H9 (cell line): ENCODE measurements around the gene CASP6. TPM values are rescaled to one million over a fixed set of nuclear protein-coding genes. Genes with fewer than 3 reads are reported as not detected.

Experiments
- DNase-seq: peaks from one replicate; pipeline ENCODE4 v3.0.0-alpha.2; 2017
- H2AFZ ChIP-seq: one replicate; pipeline ENCODE4 v1.6.1; 2013; ENCODE audit warnings: mild to moderate bottlenecking, low read length, control low read depth, moderate library complexity
- H2AK5ac ChIP-seq: 2 replicates; pipeline ENCODE4 v1.6.1; 2013; ENCODE audit warnings: low read length, control low read depth, mixed read lengths; ENCODE audit not compliant: insufficient read length
- H2BK120ac ChIP-seq: one replicate; pipeline ENCODE4 v1.6.1; 2013; ENCODE audit warnings: low read depth, mild to moderate bottlenecking, low read length, control low read depth, inconsistent platforms; ENCODE audit not compliant: poor library complexity, severe bottlenecking
- H2BK12ac ChIP-seq: 2 replicates; pipeline ENCODE4 v1.6.1; 2013; ENCODE audit warnings: low read length, control low read depth, mixed read lengths, low read depth; ENCODE audit not compliant: insufficient read length
- H2BK15ac ChIP-seq: 2 replicates; pipeline ENCODE4 v1.6.1; 2013; ENCODE audit warnings: low read depth, low read length, control low read depth
- H2BK20ac ChIP-seq: one replicate; pipeline ENCODE4 v1.6.1; 2013; ENCODE audit warnings: low read depth, mild to moderate bottlenecking, low read length, control low read depth, inconsistent platforms; ENCODE audit not compliant: poor library complexity, severe bottlenecking
- H2BK5ac ChIP-seq: 2 replicates; pipeline ENCODE4 v1.6.1; 2013; ENCODE audit warnings: low read length, control low read depth, mixed read lengths; ENCODE audit not compliant: insufficient read length
- H3K14ac ChIP-seq: 2 replicates; pipeline ENCODE4 v1.6.1; 2013; ENCODE audit warnings: low read length, control low read depth; ENCODE audit not compliant: insufficient read depth
- H3K18ac ChIP-seq: 2 replicates; pipeline ENCODE4 v1.6.1; 2013; ENCODE audit warnings: low read depth, mild to moderate bottlenecking, mixed read lengths, low read length, control low read depth; ENCODE audit not compliant: insufficient read length
- H3K23ac ChIP-seq: 2 replicates; pipeline ENCODE4 v1.6.1; 2013; ENCODE audit warnings: low read length, control low read depth, mixed read lengths, low read depth; ENCODE audit not compliant: insufficient read length
- H3K23me2 ChIP-seq: 2 replicates; pipeline ENCODE4 v1.6.1; 2013; ENCODE audit warnings: low read depth, mild to moderate bottlenecking, mixed read lengths, low read length, control low read depth; ENCODE audit not compliant: insufficient read length, poor library complexity, severe bottlenecking
- H3K27ac ChIP-seq: 2 replicates; pipeline ENCODE4 v1.5.1; 2013; ENCODE audit warnings: low read length, control low read depth, mixed read lengths, low read depth; ENCODE audit not compliant: insufficient read length
- H3K27me3 ChIP-seq: 2 replicates; pipeline ENCODE4 v1.6.1; 2013; ENCODE audit warnings: low read length, control low read depth, inconsistent platforms; ENCODE audit not compliant: insufficient read depth
- H3K4ac ChIP-seq: 2 replicates; pipeline ENCODE4 v1.6.1; 2013; ENCODE audit warnings: low read depth, mild to moderate bottlenecking, control low read depth, inconsistent platforms, low read length, moderate library complexity
- H3K4me1 ChIP-seq: 2 replicates; pipeline ENCODE4 v1.6.1; 2013; ENCODE audit warnings: low read length, control low read depth, inconsistent platforms; ENCODE audit not compliant: insufficient read depth
- H3K4me2 ChIP-seq: 2 replicates; pipeline ENCODE4 v1.6.1; 2013; ENCODE audit warnings: low read length, control low read depth, mixed read lengths; ENCODE audit not compliant: insufficient read length, insufficient read depth
- H3K56ac ChIP-seq: 2 replicates; pipeline ENCODE4 v1.6.1; 2013; ENCODE audit warnings: low read depth, mild to moderate bottlenecking, mixed read lengths, low read length, control low read depth; ENCODE audit not compliant: insufficient read length
- H3K79me1 ChIP-seq: 2 replicates; pipeline ENCODE4 v1.6.1; 2013; ENCODE audit warnings: low read depth, mild to moderate bottlenecking, moderate library complexity, low read length, control low read depth, inconsistent platforms; ENCODE audit not compliant: insufficient read depth, poor library complexity, severe bottlenecking
- H3K79me2 ChIP-seq: 2 replicates; pipeline ENCODE4 v1.6.1; 2013; ENCODE audit warnings: low read length, control low read depth, inconsistent platforms; ENCODE audit not compliant: insufficient read depth
- H3K9ac ChIP-seq: 2 replicates; pipeline ENCODE4 v1.6.1; 2013; ENCODE audit warnings: low read length, control low read depth, mixed read lengths; ENCODE audit not compliant: insufficient read length; ENCODE audit errors: extremely low read depth
- H3K9me3 ChIP-seq: one replicate; pipeline ENCODE4 v1.6.1; 2013; ENCODE audit warnings: low read depth, low read length, inconsistent platforms; ENCODE audit not compliant: control insufficient read depth
- H3T11ph ChIP-seq: one replicate; pipeline ENCODE4 v1.6.1; 2013; ENCODE audit warnings: mild to moderate bottlenecking, low read length, control low read depth, inconsistent platforms
- H4K20me1 ChIP-seq: one replicate; pipeline ENCODE4 v1.6.1; 2013; ENCODE audit not compliant: control insufficient read depth, insufficient read length, insufficient read depth
- H4K5ac ChIP-seq: 2 replicates; pipeline ENCODE4 v1.6.1; 2013; ENCODE audit warnings: low read depth, mild to moderate bottlenecking, mixed read lengths, low read length, control low read depth; ENCODE audit not compliant: insufficient read length
- H4K8ac ChIP-seq: replicated peaks from 2 replicates; pipeline ENCODE4 v1.6.1; 2013; ENCODE audit warnings: low read length, control low read depth, mixed read lengths, low read depth; ENCODE audit not compliant: insufficient read length
- H4K91ac ChIP-seq: 2 replicates; pipeline ENCODE4 v1.6.1; 2013; ENCODE audit warnings: low read depth, mild to moderate bottlenecking, moderate library complexity, mixed read lengths, low read length, control low read depth; ENCODE audit not compliant: insufficient read length
- H3K27ac Mint-ChIP-seq, 3 experiments: 2 replicates in 2 of 3; 3 replicates in 1 of 3; pipeline ENCODE4 v1.8.0; 2020 to 2021; ENCODE audit warnings: mixed read lengths in 3 of 3, mild to moderate bottlenecking in 1 of 3, moderate library complexity in 1 of 3
- H3K27me3 Mint-ChIP-seq: 2 replicates; pipeline ENCODE4 v1.8.0; 2021; ENCODE audit warnings: low read depth, mild to moderate bottlenecking, moderate library complexity, mixed read lengths
- H3K36me3 Mint-ChIP-seq, 3 experiments: 2 replicates in 2 of 3; 3 replicates in 1 of 3; pipeline ENCODE4 v1.8.0; 2020 to 2021; ENCODE audit warnings: low read depth in 3 of 3, mixed read lengths in 3 of 3; ENCODE audit not compliant: insufficient read depth in 1 of 3
- H3K4me1 Mint-ChIP-seq, 2 experiments: 2 replicates each; pipeline ENCODE4 v1.8.0; 2020; ENCODE audit warnings: mixed read lengths in 2 of 2
- H3K4me3 Mint-ChIP-seq, 2 experiments: 2 replicates in 1 of 2; 3 replicates in 1 of 2; pipeline ENCODE4 v1.8.0; 2020 to 2021; ENCODE audit warnings: mild to moderate bottlenecking in 2 of 2, mixed read lengths in 2 of 2, moderate library complexity in 1 of 2
- H3K9me3 Mint-ChIP-seq, 2 experiments: 2 replicates in 1 of 2; 3 replicates in 1 of 2; pipeline ENCODE4 v1.8.0; 2020; ENCODE audit warnings: mild to moderate bottlenecking in 2 of 2, mixed read lengths in 2 of 2, moderate library complexity in 1 of 2
- CTCF ChIP-seq: fragments of 200-600 bp; sonication (generic); conservative IDR thresholded peaks from 3 replicates; pipeline ENCODE4 v1.8.0; 2021; ENCODE audit warnings: antibody characterized with exemption, mild to moderate bottlenecking
- WGBS: extraction: QIAGEN DNeasy Blood & Tissue Kit; methylation state at CpG from one replicate; pipeline ENCODE4 v1.1.7; 2013; ENCODE audit warnings: missing lambda C conversion rate, low lambda C conversion rate, mixed read lengths; ENCODE audit not compliant: insufficient read length; ENCODE audit errors: extremely low coverage; 5-methylcytosine and 5-hydroxymethylcytosine counted together
- total RNA-seq: library from RNA; stranded (reverse); gene quantifications from 2 replicates; pipeline ENCODE4 v1.2.1, GENCODE V29; 2021

CASP6 gene
- total RNA-seq, 1 experiment from 2014 or later = 25.2 TPM

- WGBS = no CpG with 5 or more reads among the region's 1 CpG
- Mint-ChIP-seq H3K27me3 (no peaks in the 10 kb centered on the region), H3K4me1 (no peaks in the 10 kb centered on the region), H3K27ac (no peak overlapping the region), H3K36me3 (peaks cover 0 to 5% (median 0%) of the 10 kb centered on the region in 3 experiments; a peak in 3 of 7 replicates), H3K9me3 (peaks cover 3 to 5% of the 10 kb centered on the region in 2 experiments; a peak in 3 of 5 replicates), H3K4me3 (no peak overlapping the region)
- H3T11ph ChIP-seq = no peak overlapping the region
- H3K27me3 ChIP-seq = no peaks in the 10 kb centered on the region
- no peak overlapping the region for H4K5ac ChIP-seq
- no peak overlapping the region for H2AFZ ChIP-seq
- no peak overlapping the region for H2BK15ac ChIP-seq
- no peak overlapping the region for H3K9ac ChIP-seq
- H4K91ac ChIP-seq = no peak overlapping the region
- no peaks in the 10 kb centered on the region for H3K79me1 ChIP-seq
- H3K18ac ChIP-seq = no peak overlapping the region
- H3K56ac ChIP-seq = no peak overlapping the region
- H3K23ac ChIP-seq = no peak overlapping the region
- no peak overlapping the region for H2BK12ac ChIP-seq
- H3K9me3 ChIP-seq = no peaks in the 10 kb centered on the region
- H3K4me2 ChIP-seq = no peak overlapping the region
- no peak for DNase-seq
- H2BK20ac ChIP-seq = no peak overlapping the region
- no peak overlapping the region for H4K8ac ChIP-seq
- H2BK5ac ChIP-seq = no peak overlapping the region
- no peak overlapping the region for H3K27ac ChIP-seq
- no peak for TF ChIP-seq CTCF
- no peaks in the 10 kb centered on the region for H3K23me2 ChIP-seq
- no peak overlapping the region for H3K14ac ChIP-seq
- H3K79me2 ChIP-seq = no peaks in the 10 kb centered on the region
- no peaks in the 10 kb centered on the region for H3K4me1 ChIP-seq
- no peak overlapping the region for H2AK5ac ChIP-seq
- H3K4ac ChIP-seq = no peak overlapping the region
- H2BK120ac ChIP-seq = no peak overlapping the region
- H4K20me1 ChIP-seq = no peaks in the 10 kb centered on the region
Observed at GRCh38 chr4:109649872-109650271, 53.4 kb downstream of the CASP6 start.
